ENCODE results near the gene KIF16B. TPM values are rescaled to one million over a fixed set of nuclear protein-coding genes. Genes with fewer than 3 reads are reported as not detected.

KIF16B gene
- total and polyA plus RNA-seq, 4 donors: 5.1 to 19.7 (median 8.4) TPM

GRCh38 chr20:16483024-16483423 lies 90.2 kb downstream of the KIF16B start:
- TF ChIP-seq HNF4G (IDR thresholded peaks at IDR 0.05) (no peak), TAF1 (conservative IDR thresholded peaks at IDR 0.05) (no peak), FOXA2 (IDR thresholded peaks at IDR 0.05) (no peak), NR2F2 (IDR thresholded peaks at IDR 0.05) (no peak), RXRA (IDR thresholded peaks at IDR 0.05) (no peak), GABPA (IDR thresholded peaks at IDR 0.05 in 1 of 2, conservative IDR thresholded peaks at IDR 0.05 in 1 of 2) (no peak), MAX (IDR thresholded peaks at IDR 0.05) (no peak), YY1 (IDR thresholded peaks at IDR 0.05) (no peak), EGR1 (IDR thresholded peaks at IDR 0.05; ENCODE audit: low read depth in 2 of 2) (no peak), SP1 (IDR thresholded peaks at IDR 0.05) (no peak), RAD21 (IDR thresholded peaks at IDR 0.05) (no peak)
- TF ChIP-seq, protein P1, sequence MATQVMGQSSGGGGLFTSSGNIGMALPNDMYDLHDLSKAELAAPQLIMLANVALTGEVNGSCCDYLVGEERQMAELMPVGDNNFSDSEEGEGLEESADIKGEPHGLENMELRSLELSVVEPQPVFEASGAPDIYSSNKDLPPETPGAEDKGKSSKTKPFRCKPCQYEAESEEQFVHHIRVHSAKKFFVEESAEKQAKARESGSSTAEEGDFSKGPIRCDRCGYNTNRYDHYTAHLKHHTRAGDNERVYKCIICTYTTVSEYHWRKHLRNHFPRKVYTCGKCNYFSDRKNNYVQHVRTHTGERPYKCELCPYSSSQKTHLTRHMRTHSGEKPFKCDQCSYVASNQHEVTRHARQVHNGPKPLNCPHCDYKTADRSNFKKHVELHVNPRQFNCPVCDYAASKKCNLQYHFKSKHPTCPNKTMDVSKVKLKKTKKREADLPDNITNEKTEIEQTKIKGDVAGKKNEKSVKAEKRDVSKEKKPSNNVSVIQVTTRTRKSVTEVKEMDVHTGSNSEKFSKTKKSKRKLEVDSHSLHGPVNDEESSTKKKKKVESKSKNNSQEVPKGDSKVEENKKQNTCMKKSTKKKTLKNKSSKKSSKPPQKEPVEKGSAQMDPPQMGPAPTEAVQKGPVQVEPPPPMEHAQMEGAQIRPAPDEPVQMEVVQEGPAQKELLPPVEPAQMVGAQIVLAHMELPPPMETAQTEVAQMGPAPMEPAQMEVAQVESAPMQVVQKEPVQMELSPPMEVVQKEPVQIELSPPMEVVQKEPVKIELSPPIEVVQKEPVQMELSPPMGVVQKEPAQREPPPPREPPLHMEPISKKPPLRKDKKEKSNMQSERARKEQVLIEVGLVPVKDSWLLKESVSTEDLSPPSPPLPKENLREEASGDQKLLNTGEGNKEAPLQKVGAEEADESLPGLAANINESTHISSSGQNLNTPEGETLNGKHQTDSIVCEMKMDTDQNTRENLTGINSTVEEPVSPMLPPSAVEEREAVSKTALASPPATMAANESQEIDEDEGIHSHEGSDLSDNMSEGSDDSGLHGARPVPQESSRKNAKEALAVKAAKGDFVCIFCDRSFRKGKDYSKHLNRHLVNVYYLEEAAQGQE (IDR thresholded peaks at IDR 0.05): no peak
- TF ChIP-seq, protein P2, sequence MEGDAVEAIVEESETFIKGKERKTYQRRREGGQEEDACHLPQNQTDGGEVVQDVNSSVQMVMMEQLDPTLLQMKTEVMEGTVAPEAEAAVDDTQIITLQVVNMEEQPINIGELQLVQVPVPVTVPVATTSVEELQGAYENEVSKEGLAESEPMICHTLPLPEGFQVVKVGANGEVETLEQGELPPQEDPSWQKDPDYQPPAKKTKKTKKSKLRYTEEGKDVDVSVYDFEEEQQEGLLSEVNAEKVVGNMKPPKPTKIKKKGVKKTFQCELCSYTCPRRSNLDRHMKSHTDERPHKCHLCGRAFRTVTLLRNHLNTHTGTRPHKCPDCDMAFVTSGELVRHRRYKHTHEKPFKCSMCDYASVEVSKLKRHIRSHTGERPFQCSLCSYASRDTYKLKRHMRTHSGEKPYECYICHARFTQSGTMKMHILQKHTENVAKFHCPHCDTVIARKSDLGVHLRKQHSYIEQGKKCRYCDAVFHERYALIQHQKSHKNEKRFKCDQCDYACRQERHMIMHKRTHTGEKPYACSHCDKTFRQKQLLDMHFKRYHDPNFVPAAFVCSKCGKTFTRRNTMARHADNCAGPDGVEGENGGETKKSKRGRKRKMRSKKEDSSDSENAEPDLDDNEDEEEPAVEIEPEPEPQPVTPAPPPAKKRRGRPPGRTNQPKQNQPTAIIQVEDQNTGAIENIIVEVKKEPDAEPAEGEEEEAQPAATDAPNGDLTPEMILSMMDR (IDR thresholded peaks at IDR 0.05; ENCODE audit: low read depth, low read length, missing input control): no peak
- Histone ChIP-seq H3K4me1 (ENCODE audit: control insufficient read depth in 4 of 4, insufficient read depth in 4 of 4, low read length in 3 of 4) (no peaks in the 10 kb centered on the region), H3K27ac (ENCODE audit: low read depth in 1 of 2, low read length in 2 of 2) (no peak overlapping the region), H3K27me3 (ENCODE audit: control insufficient read depth in 4 of 4, insufficient read depth in 4 of 4, low read length in 3 of 4) (no peaks in the 10 kb centered on the region), H3K36me3 (ENCODE audit: control insufficient read depth in 4 of 4, insufficient read depth in 3 of 4, low read depth in 1 of 4, low read length in 3 of 4) (no peaks in the 10 kb centered on the region), H3K9ac (ENCODE audit: low read depth in 1 of 2, low read length in 2 of 2) (no peak overlapping the region), H3K4me3 (ENCODE audit: low read depth in 1 of 3, low read length in 3 of 3) (no peak overlapping the region), H3K9me3 (ENCODE audit: control insufficient read depth in 4 of 4, low read length in 3 of 4) (no peaks in the 10 kb centered on the region)
- DNase-seq (ENCODE audit: low spot score): no peak
- WGBS: 93% methylated on average over 2 of the region's 2 CpGs

GRCh38 chr20:16481977-16482376 lies 91.3 kb downstream of the KIF16B start:
- Histone ChIP-seq H3K27me3 (ENCODE audit: control insufficient read depth in 4 of 4, insufficient read depth in 4 of 4, low read length in 3 of 4) (no peaks in the 10 kb centered on the region), H3K36me3 (ENCODE audit: control insufficient read depth in 4 of 4, insufficient read depth in 3 of 4, low read depth in 1 of 4, low read length in 3 of 4) (no peaks in the 10 kb centered on the region), H3K9ac (ENCODE audit: low read depth in 1 of 2, low read length in 2 of 2) (no peak overlapping the region), H3K4me1 (ENCODE audit: control insufficient read depth in 4 of 4, insufficient read depth in 4 of 4, low read length in 3 of 4) (no peaks in the 10 kb centered on the region), H3K9me3 (ENCODE audit: control insufficient read depth in 4 of 4, low read length in 3 of 4) (no peaks in the 10 kb centered on the region), H3K27ac (ENCODE audit: low read depth in 1 of 2, low read length in 2 of 2) (no peak overlapping the region), H3K4me3 (ENCODE audit: low read depth in 1 of 3, low read length in 3 of 3) (no peak overlapping the region)
- TF ChIP-seq NR2F2 (IDR thresholded peaks at IDR 0.05) (no peak), JUND (IDR thresholded peaks at IDR 0.05) (no peak), RXRA (IDR thresholded peaks at IDR 0.05) (no peak), FOXA2 (IDR thresholded peaks at IDR 0.05) (no peak), HNF4G (IDR thresholded peaks at IDR 0.05) (no peak), YY1 (IDR thresholded peaks at IDR 0.05) (no peak), MAX (IDR thresholded peaks at IDR 0.05) (no peak), TAF1 (conservative IDR thresholded peaks at IDR 0.05) (no peak), FOXA1 (IDR thresholded peaks at IDR 0.05) (no peak), GABPA (IDR thresholded peaks at IDR 0.05 in 1 of 2, conservative IDR thresholded peaks at IDR 0.05 in 1 of 2) (no peak), EGR1 (IDR thresholded peaks at IDR 0.05; ENCODE audit: low read depth in 2 of 2) (no peak), RAD21 (IDR thresholded peaks at IDR 0.05) (no peak)
- TF ChIP-seq, protein P3, sequence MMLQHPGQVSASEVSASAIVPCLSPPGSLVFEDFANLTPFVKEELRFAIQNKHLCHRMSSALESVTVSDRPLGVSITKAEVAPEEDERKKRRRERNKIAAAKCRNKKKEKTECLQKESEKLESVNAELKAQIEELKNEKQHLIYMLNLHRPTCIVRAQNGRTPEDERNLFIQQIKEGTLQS (IDR thresholded peaks at IDR 0.05): no peak
- TF ChIP-seq, protein P4, sequence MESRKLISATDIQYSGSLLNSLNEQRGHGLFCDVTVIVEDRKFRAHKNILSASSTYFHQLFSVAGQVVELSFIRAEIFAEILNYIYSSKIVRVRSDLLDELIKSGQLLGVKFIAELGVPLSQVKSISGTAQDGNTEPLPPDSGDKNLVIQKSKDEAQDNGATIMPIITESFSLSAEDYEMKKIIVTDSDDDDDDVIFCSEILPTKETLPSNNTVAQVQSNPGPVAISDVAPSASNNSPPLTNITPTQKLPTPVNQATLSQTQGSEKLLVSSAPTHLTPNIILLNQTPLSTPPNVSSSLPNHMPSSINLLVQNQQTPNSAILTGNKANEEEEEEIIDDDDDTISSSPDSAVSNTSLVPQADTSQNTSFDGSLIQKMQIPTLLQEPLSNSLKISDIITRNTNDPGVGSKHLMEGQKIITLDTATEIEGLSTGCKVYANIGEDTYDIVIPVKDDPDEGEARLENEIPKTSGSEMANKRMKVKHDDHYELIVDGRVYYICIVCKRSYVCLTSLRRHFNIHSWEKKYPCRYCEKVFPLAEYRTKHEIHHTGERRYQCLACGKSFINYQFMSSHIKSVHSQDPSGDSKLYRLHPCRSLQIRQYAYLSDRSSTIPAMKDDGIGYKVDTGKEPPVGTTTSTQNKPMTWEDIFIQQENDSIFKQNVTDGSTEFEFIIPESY (IDR thresholded peaks at IDR 0.05): no peak
- TF ChIP-seq, protein P2 (IDR thresholded peaks at IDR 0.05; ENCODE audit: low read depth, low read length, missing input control): no peak
- TF ChIP-seq, protein P1 (IDR thresholded peaks at IDR 0.05): no peak
- 91% methylated on average over 2 of the region's 2 CpGs for WGBS
- no peak for DNase-seq (ENCODE audit: low spot score)

All from liver (tissue), 9 donors.